KMS-11 (cell line): ENCODE results near the gene ATP13A4.

Source experiments
- H2AFZ ChIP-seq: fragments of 200-600 bp; sonication (generic); 2 replicates; pipeline ENCODE4 v1.6.1; 2016; ENCODE audit warnings: antibody characterized with exemption, mixed run types, low read depth
- H3K27ac ChIP-seq: fragments of 200-600 bp; sonication (generic); 2 replicates; pipeline ENCODE4 v1.6.1; 2016; ENCODE audit warnings: mild to moderate bottlenecking, mixed run types
- H3K27me3 ChIP-seq: fragments of 200-600 bp; sonication (generic); 2 replicates; pipeline ENCODE4 v1.6.1; 2017; ENCODE audit warnings: mild to moderate bottlenecking, low read depth, mixed run types, moderate library complexity; ENCODE audit not compliant: insufficient read depth
- H3K36me3 ChIP-seq: fragments of 200-600 bp; sonication (generic); 2 replicates; pipeline ENCODE4 v1.6.1; 2017; ENCODE audit warnings: mild to moderate bottlenecking, mixed run types; ENCODE audit not compliant: insufficient read depth
- H3K4me1 ChIP-seq: fragments of 200-600 bp; sonication (generic); 2 replicates; pipeline ENCODE4 v1.6.1; 2016; ENCODE audit warnings: mild to moderate bottlenecking, low read depth, mixed run types; ENCODE audit not compliant: poor library complexity, severe bottlenecking
- H3K4me2 ChIP-seq: fragments of 200-600 bp; sonication (generic); 2 replicates; pipeline ENCODE4 v1.7.0; 2016; ENCODE audit warnings: mild to moderate bottlenecking, mixed run types
- H3K4me3 ChIP-seq: fragments of 200-600 bp; sonication (generic); IDR thresholded peaks from 2 replicates; pipeline ENCODE4 v1.6.1; 2017; ENCODE audit warnings: low read depth, low read length, mixed read lengths; ENCODE audit not compliant: insufficient read depth
- H3K79me2 ChIP-seq: fragments of 200-600 bp; sonication (generic); 2 replicates; pipeline ENCODE4 v1.6.1; 2016; ENCODE audit warnings: low read depth, mixed run types; ENCODE audit not compliant: insufficient read depth
- H3K9ac ChIP-seq: fragments of 200-600 bp; sonication (generic); 2 replicates; pipeline ENCODE4 v1.6.1; 2016; ENCODE audit warnings: mild to moderate bottlenecking, mixed run types
- H4K20me1 ChIP-seq: fragments of 200-600 bp; sonication (generic); 2 replicates; pipeline ENCODE4 v1.6.1; 2016; ENCODE audit warnings: mild to moderate bottlenecking, mixed run types; ENCODE audit not compliant: insufficient read depth
- CTCF ChIP-seq: fragments of 200-600 bp; sonication (generic); conservative IDR thresholded peaks from 2 replicates; pipeline ENCODE4 v1.6.1; 2017; ENCODE audit warnings: low read depth, mild to moderate bottlenecking, antibody characterized with exemption, low read length, moderate library complexity, mixed read lengths

ATP13A4 gene

DNA sequence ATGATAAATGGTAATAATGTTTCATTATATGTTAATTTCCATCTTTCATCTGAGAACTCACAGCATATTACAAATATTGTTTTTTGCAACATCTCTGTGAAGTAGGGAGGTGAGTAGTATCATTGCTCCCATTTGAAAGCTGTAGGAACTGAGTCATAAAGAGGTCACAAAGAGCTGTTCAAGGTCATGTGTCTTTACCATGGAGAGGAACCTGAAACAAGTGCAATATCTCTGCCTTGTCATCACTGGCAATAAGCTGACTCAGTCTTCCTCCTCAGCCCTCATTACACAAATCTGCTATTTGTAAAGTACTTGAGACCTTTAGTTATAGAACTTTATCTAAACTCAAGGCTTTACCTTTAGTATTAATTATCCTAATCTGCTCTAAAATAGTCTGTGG is 4.4 kb upstream of the ATP13A4 start:
- H3K27ac ChIP-seq, result no peak overlapping the region
- no peaks in the 10 kb centered on the region for H3K4me1 ChIP-seq
- H3K4me2 ChIP-seq, result no peak overlapping the region

GRCh38 chr3:193556841-193557240 is 2.1 kb upstream of the ATP13A4 start:
- no peaks in the 10 kb centered on the region for H4K20me1 ChIP-seq
- no peak overlapping the region for H3K4me2 ChIP-seq
- H3K36me3 ChIP-seq, result no peaks in the 10 kb centered on the region
- no peaks in the 10 kb centered on the region for H3K79me2 ChIP-seq
- H2AFZ ChIP-seq, result no peak overlapping the region
- H3K9ac ChIP-seq, result no peak overlapping the region
- no peaks in the 10 kb centered on the region for H3K4me1 ChIP-seq
- no peak overlapping the region for H3K27ac ChIP-seq
- TF ChIP-seq CTCF, result no peak
- no peaks in the 10 kb centered on the region for H3K27me3 ChIP-seq
- no peak overlapping the region for H3K4me3 ChIP-seq

More for the DNA sequence above, 4.4 kb upstream of the ATP13A4 start:
- Histone ChIP-seq H3K36me3 (no peaks in the 10 kb centered on the region), H3K27me3 (no peaks in the 10 kb centered on the region), H3K4me3 (no peak overlapping the region), H4K20me1 (no peaks in the 10 kb centered on the region), H3K9ac (no peak overlapping the region), H3K79me2 (no peaks in the 10 kb centered on the region), H2AFZ (no peak overlapping the region)
- no peak for TF ChIP-seq CTCF

GRCh38 chr3:193553586-193553985 is 1.1 kb downstream of the ATP13A4 start:
- H3K4me3 ChIP-seq, result no peak overlapping the region
- no peak overlapping the region for H2AFZ ChIP-seq
- H4K20me1 ChIP-seq, result no peaks in the 10 kb centered on the region
- H3K9ac ChIP-seq, result no peak overlapping the region
- H3K27ac ChIP-seq, result no peak overlapping the region
- H3K4me1 ChIP-seq, result no peaks in the 10 kb centered on the region
- no peaks in the 10 kb centered on the region for H3K36me3 ChIP-seq
- no peak overlapping the region for H3K4me2 ChIP-seq
- no peaks in the 10 kb centered on the region for H3K79me2 ChIP-seq
- TF ChIP-seq CTCF, result no peak
- H3K27me3 ChIP-seq, result no peaks in the 10 kb centered on the region

- Histone ChIP-seq H3K9ac (no peak overlapping the region), H3K79me2 (no peaks in the 10 kb centered on the region)
- TF ChIP-seq CTCF, result no peak
Measured at GRCh38 chr3:193552923-193553322, 1.8 kb downstream of the ATP13A4 start.

More at GRCh38 chr3:193552923-193553322, 1.8 kb downstream of the ATP13A4 start:
- no peaks in the 10 kb centered on the region for H3K4me1 ChIP-seq
- H2AFZ ChIP-seq, result no peak overlapping the region
- no peak overlapping the region for H3K27ac ChIP-seq
- H4K20me1 ChIP-seq, result no peaks in the 10 kb centered on the region
- no peaks in the 10 kb centered on the region for H3K27me3 ChIP-seq
- no peaks in the 10 kb centered on the region for H3K36me3 ChIP-seq
- H3K4me3 ChIP-seq, result no peak overlapping the region
- no peak overlapping the region for H3K4me2 ChIP-seq
